Measurements from ENCODE around the gene GFRA1. TPM values are rescaled to one million over a fixed set of nuclear protein-coding genes. Genes with fewer than 3 reads are reported as not detected.

Gene GFRA1
- total RNA-seq, 1 experiment from 2014 or later = 0.30 TPM

- RAD21 ChIA-PET (ENCODE audit: low non-redundant PET in 1 of 2, low total read pairs in 2 of 2, uncharacterized antibody in 2 of 2, unreplicated experiment in 2 of 2) = no interaction called here
- Histone ChIP-seq H3K9me3 (ENCODE audit: control insufficient read depth in 1 of 2, insufficient read depth in 1 of 2, low read depth in 1 of 2, low read length in 2 of 2) (no peaks in the 10 kb centered on the region), H3K36me3 (ENCODE audit: control insufficient read depth in 1 of 2, insufficient read depth in 2 of 2, low read length in 2 of 2) (no peaks in the 10 kb centered on the region), H3K4me1 (ENCODE audit: control insufficient read depth in 1 of 2, insufficient read depth in 2 of 2, low read length in 2 of 2) (no peaks in the 10 kb centered on the region), H2AFZ (ENCODE audit: low read depth, low read length, poor library complexity, severe bottlenecking) (no peak overlapping the region), H3K9me2 (ENCODE audit: insufficient read depth) (no peaks in the 10 kb centered on the region), H3K27me3 (ENCODE audit: insufficient read depth, low read length) (peaks cover 3% of the 10 kb centered on the region; the same call in 1 of the 2 replicates), H3K27ac (ENCODE audit: low read depth, low read length) (no peak overlapping the region), H3K4me3 (replicated peaks in 1 of 2; ENCODE audit: low read depth in 1 of 2, low read length in 2 of 2) (no peak overlapping the region), H3K4me2 (ENCODE audit: low read length) (no peak overlapping the region), H3K9ac (ENCODE audit: low read length) (no peak overlapping the region), H4K20me1 (ENCODE audit: insufficient read depth) (no peaks in the 10 kb centered on the region), H3K79me2 (ENCODE audit: insufficient read depth, low read length) (no peaks in the 10 kb centered on the region)
- intact Hi-C loops (cut with micrococcal nuclease) = no loop called here
- ATAC-seq (peak; percentile 53; the same call in 1 of the 2 replicates), DNase-seq (ENCODE audit: low read depth, low spot score) (no peak)
- TF ChIP-seq POLR2A (IDR thresholded peaks at IDR 0.05; ENCODE audit: borderline replicate concordance, extremely low read depth, insufficient read depth, insufficient read length) (no peak), ZBTB33 (IDR thresholded peaks at IDR 0.05; ENCODE audit: extremely low read depth, insufficient replicate concordance, low read length) (no peak), CTCF (IDR thresholded peaks at IDR 0.05 in 2 of 3, conservative IDR thresholded peaks at IDR 0.05 in 1 of 3; ENCODE audit: borderline replicate concordance in 1 of 3, insufficient read depth in 1 of 3, low read depth in 2 of 3, low read length in 2 of 3) (peak; percentile 22 to 63 (median 44); a peak in 5 of 6 replicates), EGR1 (IDR thresholded peaks at IDR 0.05; ENCODE audit: low read depth) (no peak), RAD21 (IDR thresholded peaks at IDR 0.05; ENCODE audit: low read depth) (peak; percentile 36; the same call in 1 of the 2 replicates), ATF3 (IDR thresholded peaks at IDR 0.05) (no peak), TCF7L2 (IDR thresholded peaks at IDR 0.05; ENCODE audit: borderline replicate concordance, extremely low read depth, insufficient read depth, insufficient read length) (no peak), SRF (IDR thresholded peaks at IDR 0.05; ENCODE audit: low read depth) (no peak), EZH2 (IDR thresholded peaks at IDR 0.05) (no peak), MAX (IDR thresholded peaks at IDR 0.05) (no peak), CEBPB (IDR thresholded peaks at IDR 0.05; ENCODE audit: low read depth) (no peak), JUND (IDR thresholded peaks at IDR 0.05) (no peak), YY1 (IDR thresholded peaks at IDR 0.05; ENCODE audit: extremely low read depth, insufficient replicate concordance, low read depth, low read length) (no peak), CBX3 (IDR thresholded peaks at IDR 0.05; ENCODE audit: low read depth) (no peak), ELF1 (IDR thresholded peaks at IDR 0.05; ENCODE audit: borderline replicate concordance, low read depth) (no peak), REST (IDR thresholded peaks at IDR 0.05; ENCODE audit: low read depth) (no peak)
- no TSS peak for BruUV-seq (replicated peaks)
- CTCF ChIA-PET = interaction anchor here (0.7 kb wide), 1 partner anchor 21 kb away, joined by 3 read pairs; no protein-coding TSS in a partner anchor
- POLR2A ChIA-PET = interaction anchor here (0.9 kb wide), 1 partner anchor 10 kb away, joined by 3 read pairs; no protein-coding TSS in a partner anchor
Observed at GRCh38 chr10:116120688-116121455, 152.1 kb downstream of the GFRA1 start.
